ENCODE results near the gene NEGR1.
"Not testable (repeated sequence)": the region's sequence is repeated elsewhere in the genome, so short reads cannot be mapped to it uniquely, and the experiment has no call there.

NEGR1 gene

GRCh38 chr1:72282271-72283021 is at the start of gene NEGR1:
Gene NEGR1, minus strand, starts transcription at chr1:72282539.
- DNase-seq: peak; percentile 93

GRCh38 chr1:72326494-72326893 is 44.2 kb upstream of the NEGR1 start:
- DNase-seq: no peak

- DNase-seq: no peak
Measured at GRCh38 chr1:72324451-72324850, 42.1 kb upstream of the NEGR1 start.

- DNase-seq: no peak
Measured at GRCh38 chr1:72322910-72323309, 40.6 kb upstream of the NEGR1 start.

- no peak for DNase-seq
Measured at GRCh38 chr1:72296501-72296900, 14.2 kb upstream of the NEGR1 start.

GRCh38 chr1:72288886-72289285 is 6.5 kb upstream of the NEGR1 start:
- no peak for DNase-seq

- no peak for DNase-seq
Measured at GRCh38 chr1:72286401-72286800, 4.1 kb upstream of the NEGR1 start.

- peak; percentile 45 for DNase-seq
Measured at GRCh38 chr1:72285074-72285425, 2.7 kb upstream of the NEGR1 start.

GRCh38 chr1:72284348-72285073 is 2.2 kb upstream of the NEGR1 start:
- DNase-seq: peak; percentile 78

- DNase-seq: no peak
Measured at GRCh38 chr1:72284084-72284347, 1.7 kb upstream of the NEGR1 start.

- peak; percentile 89 for DNase-seq
Measured at GRCh38 chr1:72283307-72284083, 1.2 kb upstream of the NEGR1 start.

GRCh38 chr1:72283022-72283306 is 625 bp upstream of the NEGR1 start:
- no peak for DNase-seq

GRCh38 chr1:72281637-72282270 is 585 bp downstream of the NEGR1 start:
- DNase-seq: no peak

- no peak for DNase-seq
Measured at GRCh38 chr1:72281144-72281543, 1.2 kb downstream of the NEGR1 start.

GRCh38 chr1:72280711-72281110 is 1.6 kb downstream of the NEGR1 start:
- no peak for DNase-seq

- no peak for DNase-seq
Measured at GRCh38 chr1:72280131-72280530, 2.2 kb downstream of the NEGR1 start.

- DNase-seq: no peak
Measured at GRCh38 chr1:72278461-72278860, 3.9 kb downstream of the NEGR1 start.

GRCh38 chr1:72271555-72272085 is 10.7 kb downstream of the NEGR1 start:
- DNase-seq: no peak

- DNase-seq: no peak
Measured at GRCh38 chr1:72262735-72263134, 19.6 kb downstream of the NEGR1 start.

GRCh38 chr1:72253132-72253531 is 29.2 kb downstream of the NEGR1 start:
- DNase-seq: no peak

- DNase-seq: no peak
Measured at GRCh38 chr1:72241397-72241796, 40.9 kb downstream of the NEGR1 start.

GRCh38 chr1:72235931-72236330 is 46.4 kb downstream of the NEGR1 start:
- not testable (repeated sequence) for DNase-seq

GRCh38 chr1:72235062-72235461 is 47.3 kb downstream of the NEGR1 start:
- no peak for DNase-seq

GRCh38 chr1:72230746-72231145 is 51.6 kb downstream of the NEGR1 start:
- DNase-seq: no peak

Data from right hindlimb (tissue), 1 donor.